Hindlimb muscle (tissue), 1 donor: ENCODE data around the gene FOXN3. TPM values are rescaled to one million over a fixed set of nuclear protein-coding genes. Genes with fewer than 3 reads are reported as not detected.

ENCODE experiments used
- DNase-seq: peaks from one replicate; pipeline ENCODE4 v3.0.0-alpha.2; 2013
- polyA plus RNA-seq: library from polyadenylated mRNA; unstranded; fragments of 120-200 nt; gene quantifications from one replicate; pipeline ENCODE4 v1.2.1, GENCODE V29; 2013; ENCODE audit not compliant: insufficient read length

Gene FOXN3
- polyA plus RNA-seq, 1 donor: 67.6 TPM

DNA sequence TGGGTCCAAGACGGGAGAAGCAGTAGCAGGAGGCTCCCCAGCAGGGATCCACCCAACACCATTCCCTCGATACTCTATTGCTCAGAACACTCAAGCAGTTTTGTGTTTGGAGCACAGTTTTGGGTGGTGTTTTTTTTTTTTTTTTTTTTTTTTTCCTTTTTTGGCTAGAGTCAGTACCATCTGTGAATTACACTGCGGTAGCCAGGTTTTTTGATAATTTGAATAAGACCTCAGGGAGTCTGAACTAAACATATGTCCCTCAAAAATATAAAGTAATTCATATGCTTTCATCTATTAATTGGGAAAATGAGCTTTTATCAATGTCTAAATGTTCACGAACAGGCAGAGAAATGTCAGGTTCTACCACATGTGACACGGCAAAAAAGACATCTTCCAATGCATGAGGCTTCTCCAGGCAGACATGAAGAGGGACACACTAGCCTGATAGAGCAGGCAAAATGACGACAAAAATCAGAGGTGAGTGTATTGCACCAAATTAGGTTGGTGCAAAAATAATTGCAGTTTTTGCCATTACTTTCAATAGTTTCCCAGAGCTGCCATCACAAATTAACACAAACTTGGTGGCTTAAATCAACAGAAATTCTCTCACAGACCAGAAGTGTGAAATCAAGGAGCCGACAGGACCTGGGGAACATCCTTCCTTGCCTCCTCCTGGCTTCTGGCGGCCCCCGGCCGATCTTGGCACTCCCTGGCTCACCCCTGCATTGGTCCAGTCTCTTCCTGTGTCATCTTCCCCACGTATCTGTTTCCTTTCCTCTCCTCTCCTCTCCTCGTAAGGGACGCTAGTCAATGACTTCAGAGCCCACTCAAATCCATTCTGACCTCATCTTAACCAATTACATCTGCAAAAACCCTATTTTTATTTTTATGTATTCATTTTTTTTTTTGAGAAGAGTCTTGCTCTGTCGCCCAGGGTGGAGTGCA is 33.9 kb downstream of the FOXN3 start:
- no peak for DNase-seq

DNA sequence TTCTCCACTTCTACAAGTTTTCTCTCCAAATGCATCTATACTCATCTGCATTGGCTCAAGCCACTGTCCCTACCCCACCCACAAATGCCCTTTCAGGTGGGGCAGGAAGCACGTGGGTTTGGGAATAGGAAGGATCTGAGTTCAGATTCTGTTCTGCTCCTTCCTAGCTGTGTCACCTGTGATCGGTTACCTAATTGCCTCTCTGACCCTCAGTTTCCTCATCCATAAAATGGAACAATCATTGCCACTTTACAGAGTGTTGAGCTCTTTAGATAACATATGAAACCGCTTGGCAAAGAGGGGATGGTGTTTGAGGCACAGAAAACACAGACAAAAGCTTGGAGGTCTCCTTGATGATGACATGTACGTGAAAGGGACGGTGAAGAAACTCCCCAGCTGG is 34.5 kb downstream of the FOXN3 start:
- no peak for DNase-seq

DNA sequence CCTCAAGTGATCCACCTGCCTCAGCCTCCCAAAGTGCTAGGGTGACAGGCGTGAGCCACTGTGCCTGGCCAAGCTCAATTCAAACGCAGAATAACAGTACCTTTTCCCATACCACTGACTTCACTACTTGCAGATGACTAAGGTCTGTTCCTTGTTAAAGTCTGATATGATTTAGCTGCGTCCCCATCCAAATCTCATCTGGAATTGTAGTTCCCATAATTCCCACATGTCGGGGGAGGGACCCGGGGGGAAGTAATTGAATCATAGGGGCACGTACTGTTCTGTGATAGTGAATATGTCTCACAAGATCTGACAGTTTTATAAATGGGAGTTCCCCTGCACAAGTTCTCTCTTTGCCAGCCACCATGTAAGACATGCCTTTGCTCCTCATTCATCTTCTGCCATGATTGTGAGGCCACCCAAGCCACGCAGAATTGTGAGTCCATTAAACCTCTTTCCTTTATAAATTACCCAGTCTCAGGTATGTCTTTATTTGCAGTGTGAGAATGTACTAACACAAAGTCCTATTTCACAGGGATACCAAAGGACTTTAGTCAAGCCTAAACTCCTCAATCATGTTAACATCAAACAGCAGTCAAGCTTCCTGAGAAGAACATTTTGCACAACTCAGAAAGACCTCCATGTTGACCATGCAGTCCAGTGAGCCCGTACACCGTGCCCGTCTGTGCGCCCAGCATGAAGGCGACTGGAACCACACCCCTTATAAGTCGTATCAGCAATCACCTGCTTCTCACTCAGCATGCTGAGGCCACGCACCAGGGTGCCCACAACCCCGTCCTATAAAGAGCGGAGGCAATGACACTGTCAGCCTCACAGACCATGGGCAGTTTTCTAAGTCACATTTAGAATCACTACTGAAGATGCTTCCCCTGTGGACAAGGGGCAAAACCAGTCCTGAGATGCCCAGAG is 36.9 kb downstream of the FOXN3 start:
- DNase-seq: no peak

DNA sequence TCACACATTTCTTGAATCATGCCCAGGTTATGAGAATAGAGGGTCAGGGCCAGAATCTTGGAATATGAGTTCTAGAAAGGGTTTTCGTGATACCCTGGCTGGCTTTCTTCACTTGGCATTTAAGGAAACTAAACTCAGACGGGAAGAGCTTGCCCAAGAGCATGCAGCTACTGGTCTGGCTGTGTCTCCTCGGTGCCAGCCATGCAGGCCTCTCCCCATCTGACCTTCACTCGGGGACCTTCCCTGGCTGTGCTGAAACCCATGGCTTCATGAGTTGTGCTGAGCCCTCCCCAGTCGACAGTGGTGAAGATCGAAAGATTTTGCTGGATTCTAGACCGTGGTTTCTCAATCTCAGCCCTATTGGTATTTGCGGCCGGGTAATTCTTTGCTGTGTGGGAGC is 38.0 kb downstream of the FOXN3 start:
- no peak for DNase-seq

DNA sequence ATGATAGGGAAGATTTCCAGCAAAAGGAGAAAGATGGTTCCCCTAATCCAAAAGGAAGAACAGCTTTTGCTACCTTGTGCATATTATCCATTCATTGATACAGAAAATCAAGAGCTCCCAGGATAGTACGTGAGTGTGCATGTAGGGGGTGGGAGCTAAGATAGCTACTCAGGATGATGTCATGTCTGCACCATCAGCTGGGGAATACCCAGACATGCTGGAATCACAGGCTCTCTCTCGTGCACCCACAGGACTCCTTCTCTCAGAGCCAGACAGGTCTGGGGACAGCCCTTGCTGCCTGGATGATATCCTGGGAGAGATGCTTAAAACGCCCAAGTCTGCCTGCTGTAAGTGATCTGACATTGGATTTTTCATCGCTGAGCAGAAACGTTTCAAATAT is 38.9 kb downstream of the FOXN3 start:
- no peak for DNase-seq

DNA sequence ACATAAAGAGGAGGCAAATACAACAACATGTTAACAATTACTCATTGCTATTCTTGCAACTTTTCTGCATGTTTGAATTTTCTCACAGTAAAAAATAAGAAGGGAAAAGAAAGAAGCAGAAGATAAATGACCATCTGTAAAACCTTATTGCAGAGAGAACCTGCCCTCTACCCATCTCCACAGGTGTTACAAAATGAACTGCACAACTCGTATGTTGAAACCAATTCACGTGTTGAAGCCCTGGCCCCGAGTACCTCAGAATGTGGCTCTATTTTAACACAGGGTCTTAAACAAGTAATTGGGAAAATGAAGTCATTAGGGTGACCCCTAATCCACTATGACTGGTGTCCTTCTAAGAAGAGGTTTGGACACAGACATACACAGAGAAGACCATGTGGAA is 39.5 kb downstream of the FOXN3 start:
- DNase-seq: no peak

GRCh38 chr14:89374908-89375307 is 42.1 kb downstream of the FOXN3 start:
- DNase-seq: no peak

DNA sequence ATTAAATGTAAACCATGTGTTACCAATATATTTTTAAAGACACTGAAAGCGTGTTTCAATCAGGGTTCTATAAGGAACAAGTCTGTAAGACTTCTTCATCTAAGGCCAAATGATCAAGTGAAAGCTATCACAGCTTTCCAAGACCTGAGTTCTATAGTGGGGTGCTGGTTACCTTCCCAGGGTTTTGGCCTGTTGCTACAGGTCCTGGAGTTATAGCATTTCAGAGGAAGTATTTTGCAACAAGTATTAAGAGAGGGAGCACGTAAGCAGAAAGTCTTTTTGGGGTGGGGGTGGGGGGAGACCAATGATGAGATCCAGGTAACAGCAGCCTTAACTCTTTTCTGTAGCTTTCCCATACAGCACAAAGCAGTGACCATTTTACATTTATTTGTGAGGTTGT is 43.8 kb downstream of the FOXN3 start:
- DNase-seq: no peak

DNA sequence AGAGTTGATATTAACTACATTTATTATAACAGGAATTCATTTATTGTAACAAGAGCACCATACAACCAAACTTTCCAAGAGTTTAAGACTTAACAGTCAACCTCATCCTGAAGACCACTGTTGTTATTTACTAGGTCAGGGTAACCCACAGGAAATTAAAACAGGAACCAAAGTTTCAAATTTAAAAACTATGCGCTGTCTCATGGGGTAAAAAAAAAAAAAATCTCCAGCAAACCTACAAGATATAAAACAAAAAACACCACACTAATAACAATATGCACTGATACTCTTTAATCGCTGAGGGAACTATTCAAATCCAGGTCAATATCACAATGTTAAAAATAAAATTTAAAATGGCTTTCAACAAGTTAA is 44.5 kb downstream of the FOXN3 start:
- no peak for DNase-seq

- no peak for DNase-seq
These were observed 45.2 kb downstream of the FOXN3 start for GRCh38 chr14:89371585-89372511.

DNA sequence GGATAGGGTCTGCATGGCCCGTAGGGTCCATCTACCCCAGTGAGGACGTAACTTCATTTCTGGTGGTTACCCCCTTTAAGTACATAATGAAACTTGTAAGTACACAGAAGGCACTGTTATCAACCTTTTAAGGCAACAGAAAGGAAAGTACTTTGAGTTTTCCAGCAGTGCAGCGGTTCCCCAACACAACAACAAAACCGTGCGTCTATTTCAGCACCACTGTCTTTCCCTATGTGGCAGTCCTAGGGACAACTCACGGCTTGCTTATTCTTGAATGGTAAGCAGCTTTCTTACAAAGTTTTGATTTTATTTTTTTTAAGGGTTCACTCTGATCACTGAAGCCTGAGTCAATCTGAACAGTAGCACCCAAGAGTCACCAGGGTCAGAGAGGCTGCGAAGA is 46.3 kb downstream of the FOXN3 start:
- DNase-seq: no peak

- DNase-seq: no peak
These were observed 46.7 kb downstream of the FOXN3 start for GRCh38 chr14:89370381-89370780.

DNA sequence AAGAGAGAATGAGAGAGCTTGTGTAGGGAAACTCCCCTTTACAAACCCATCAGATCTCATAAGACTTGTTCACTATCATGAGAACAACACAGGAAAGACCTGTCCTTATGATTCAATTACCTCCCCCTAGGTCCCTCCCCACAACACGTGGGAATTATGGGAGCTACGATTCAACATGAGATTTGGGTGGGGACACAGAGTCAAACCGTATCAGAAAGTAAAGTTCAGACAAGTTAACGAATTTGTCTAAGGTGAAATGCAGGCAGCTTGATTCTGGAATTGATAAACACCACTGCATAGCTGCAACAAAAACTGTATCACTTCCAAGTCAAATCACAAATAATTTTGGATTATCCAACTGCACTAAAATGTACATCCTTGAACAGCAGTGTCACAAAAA is 47.4 kb downstream of the FOXN3 start:
- no peak for DNase-seq

DNA sequence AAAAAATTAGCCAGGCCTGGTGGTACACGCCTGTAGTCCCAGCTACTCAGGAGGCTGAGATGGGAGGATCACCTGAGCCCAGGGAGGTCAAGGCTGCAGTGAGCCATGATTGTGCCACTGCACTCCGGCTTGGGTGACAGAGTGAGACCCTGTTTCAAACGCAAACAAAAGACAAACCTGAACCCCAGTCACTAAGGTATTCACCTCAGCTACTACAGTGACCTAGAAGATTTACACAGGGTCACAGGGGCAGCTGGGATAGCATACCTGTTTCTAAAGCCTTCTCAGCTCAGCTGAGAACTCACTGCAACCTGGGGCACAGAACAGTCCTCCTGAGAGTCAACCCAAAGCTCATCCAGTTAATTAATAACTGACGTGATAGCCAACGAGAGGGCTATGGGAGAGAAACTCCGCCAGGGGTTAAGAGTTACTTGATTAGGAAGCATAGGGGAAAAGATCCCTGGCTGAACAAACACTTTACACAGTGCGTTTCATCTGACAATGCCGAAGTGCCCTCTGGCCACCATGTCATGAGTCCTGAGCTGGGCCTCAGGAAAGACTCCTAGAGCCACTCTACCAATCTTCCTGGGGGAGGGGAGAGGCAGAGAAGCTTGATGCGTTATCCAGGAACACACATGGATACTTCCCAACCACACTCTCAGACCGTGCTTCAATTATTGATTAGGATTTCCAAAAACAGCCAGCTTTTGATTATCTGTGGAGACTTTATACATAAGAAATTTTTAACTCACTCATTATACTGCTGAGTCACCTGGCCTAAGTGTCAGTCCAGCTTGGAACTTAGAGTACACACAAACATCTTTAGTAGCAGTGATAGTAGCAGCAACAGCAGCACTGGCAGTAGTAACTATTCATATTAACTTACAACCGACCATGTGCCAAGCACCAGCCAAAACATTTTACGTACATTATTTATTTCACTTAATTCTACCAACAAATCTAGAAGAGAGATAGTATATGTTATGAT is 48.2 kb downstream of the FOXN3 start:
- DNase-seq: no peak

- no peak for DNase-seq
These were observed 49.3 kb downstream of the FOXN3 start for GRCh38 chr14:89367779-89368120.

- DNase-seq: no peak
These were observed 49.9 kb downstream of the FOXN3 start for GRCh38 chr14:89366864-89367778.

DNA sequence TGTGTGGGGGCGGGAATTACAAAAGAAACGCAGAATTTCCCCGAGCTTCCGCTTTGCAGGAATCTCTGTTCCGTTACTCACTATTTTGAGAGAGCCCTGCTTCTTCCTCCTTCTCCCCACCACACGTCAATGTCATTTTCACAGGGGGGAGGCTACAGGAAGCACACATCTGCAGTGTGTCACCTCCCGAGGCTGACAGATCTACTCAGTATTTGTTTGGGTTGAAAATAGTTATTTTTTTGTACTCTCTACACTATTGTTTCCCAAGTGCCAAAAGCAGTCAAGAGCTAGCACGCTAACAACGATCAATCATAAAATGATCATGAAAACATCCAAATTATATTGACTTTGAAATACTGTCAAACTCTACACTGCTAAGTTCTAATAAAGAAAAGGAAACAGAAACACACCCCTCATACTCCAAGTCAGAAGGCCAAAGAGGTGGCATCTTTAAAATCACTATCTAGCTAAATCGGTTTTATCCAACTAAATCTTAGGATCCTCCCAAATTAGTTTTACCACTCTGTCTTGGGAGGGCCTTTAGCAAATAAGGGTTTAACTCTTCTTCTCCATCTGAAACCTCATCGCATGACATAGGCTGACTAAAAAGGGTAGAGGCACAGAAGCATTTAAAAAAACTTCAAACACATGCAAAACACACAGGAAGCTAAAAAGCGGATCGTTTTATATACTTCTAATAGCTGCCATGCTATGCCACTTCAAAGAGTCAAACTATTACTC is 51.8 kb downstream of the FOXN3 start:
- no peak for DNase-seq

DNA sequence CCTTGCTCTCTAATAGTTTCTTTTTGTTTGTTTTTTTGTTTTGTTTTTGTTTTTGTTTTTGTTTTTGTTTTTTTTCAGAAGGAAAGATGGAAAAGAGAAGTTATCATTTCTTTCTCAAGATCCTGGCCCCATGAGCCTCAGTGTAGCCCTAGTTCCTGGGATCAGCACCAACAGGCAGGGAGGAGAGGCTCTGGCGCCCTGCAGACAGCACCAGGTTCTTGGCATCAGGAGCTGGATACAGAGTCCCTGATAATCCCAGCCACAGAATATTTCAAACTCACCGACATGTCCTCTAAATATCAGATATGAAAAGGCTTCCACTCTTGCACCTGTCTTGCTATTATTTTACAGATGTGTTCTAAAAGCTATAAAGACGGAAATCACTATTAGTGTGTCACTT is 52.7 kb downstream of the FOXN3 start:
- no peak for DNase-seq

DNA sequence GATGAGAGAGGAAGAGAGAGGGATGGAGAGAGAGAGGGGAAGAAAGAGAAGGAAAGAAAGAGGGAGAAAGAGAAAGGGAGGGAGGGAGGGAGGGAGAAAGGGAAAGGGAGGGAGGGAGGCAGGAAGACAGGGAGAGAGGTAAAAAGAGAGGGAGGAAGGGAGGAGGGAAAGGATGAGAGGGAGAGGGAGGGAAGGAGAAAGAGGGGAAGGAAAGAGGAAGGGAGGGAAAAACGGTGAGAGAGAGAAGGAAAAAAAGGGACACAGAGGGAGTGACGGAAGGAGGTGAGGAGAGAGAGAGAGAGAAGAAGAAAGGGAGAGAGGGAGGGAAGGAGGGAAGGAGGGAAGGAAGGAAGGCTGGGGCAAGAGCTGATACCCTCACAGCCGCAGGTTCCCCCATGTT is 56.8 kb downstream of the FOXN3 start:
- DNase-seq: no peak
